ENCODE data around the gene REXO5.

DNA sequence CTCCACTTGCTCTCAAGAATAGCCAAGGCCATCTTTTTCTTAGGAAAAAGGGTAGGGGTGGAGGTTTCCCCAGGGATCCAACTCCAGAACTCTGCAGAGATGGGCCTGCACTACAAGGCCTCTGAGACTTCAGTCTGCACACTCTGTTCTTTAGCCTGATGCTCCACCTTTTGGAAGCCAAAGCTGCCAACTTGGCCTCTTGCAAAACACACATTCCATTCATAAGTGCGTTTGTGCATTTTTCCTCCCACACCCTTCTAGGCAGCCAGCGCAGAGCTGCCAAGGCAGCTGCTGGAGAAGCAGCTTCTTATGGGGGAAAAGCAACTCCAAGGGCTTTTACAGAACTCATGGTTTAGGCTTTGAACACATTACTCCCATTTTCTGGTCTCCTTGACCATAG is 45.3 kb downstream of the REXO5 start:
- TF ChIP-seq, protein P1, sequence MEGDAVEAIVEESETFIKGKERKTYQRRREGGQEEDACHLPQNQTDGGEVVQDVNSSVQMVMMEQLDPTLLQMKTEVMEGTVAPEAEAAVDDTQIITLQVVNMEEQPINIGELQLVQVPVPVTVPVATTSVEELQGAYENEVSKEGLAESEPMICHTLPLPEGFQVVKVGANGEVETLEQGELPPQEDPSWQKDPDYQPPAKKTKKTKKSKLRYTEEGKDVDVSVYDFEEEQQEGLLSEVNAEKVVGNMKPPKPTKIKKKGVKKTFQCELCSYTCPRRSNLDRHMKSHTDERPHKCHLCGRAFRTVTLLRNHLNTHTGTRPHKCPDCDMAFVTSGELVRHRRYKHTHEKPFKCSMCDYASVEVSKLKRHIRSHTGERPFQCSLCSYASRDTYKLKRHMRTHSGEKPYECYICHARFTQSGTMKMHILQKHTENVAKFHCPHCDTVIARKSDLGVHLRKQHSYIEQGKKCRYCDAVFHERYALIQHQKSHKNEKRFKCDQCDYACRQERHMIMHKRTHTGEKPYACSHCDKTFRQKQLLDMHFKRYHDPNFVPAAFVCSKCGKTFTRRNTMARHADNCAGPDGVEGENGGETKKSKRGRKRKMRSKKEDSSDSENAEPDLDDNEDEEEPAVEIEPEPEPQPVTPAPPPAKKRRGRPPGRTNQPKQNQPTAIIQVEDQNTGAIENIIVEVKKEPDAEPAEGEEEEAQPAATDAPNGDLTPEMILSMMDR (IDR thresholded peaks at IDR 0.05): no peak
- no peak for TF ChIP-seq ZNF121 (CRISPR knock-in tag; IDR thresholded peaks at IDR 0.05)
- no peak for TF ChIP-seq TCF7 (CRISPR knock-in tag; IDR thresholded peaks at IDR 0.05; ENCODE audit: low read depth)
- TF ChIP-seq, protein P2, sequence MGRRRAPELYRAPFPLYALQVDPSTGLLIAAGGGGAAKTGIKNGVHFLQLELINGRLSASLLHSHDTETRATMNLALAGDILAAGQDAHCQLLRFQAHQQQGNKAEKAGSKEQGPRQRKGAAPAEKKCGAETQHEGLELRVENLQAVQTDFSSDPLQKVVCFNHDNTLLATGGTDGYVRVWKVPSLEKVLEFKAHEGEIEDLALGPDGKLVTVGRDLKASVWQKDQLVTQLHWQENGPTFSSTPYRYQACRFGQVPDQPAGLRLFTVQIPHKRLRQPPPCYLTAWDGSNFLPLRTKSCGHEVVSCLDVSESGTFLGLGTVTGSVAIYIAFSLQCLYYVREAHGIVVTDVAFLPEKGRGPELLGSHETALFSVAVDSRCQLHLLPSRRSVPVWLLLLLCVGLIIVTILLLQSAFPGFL (CRISPR knock-in tag; IDR thresholded peaks at IDR 0.05; ENCODE audit: borderline replicate concordance): no peak
- no peak for TF ChIP-seq FOXJ3 (CRISPR knock-in tag; IDR thresholded peaks at IDR 0.05; ENCODE audit: borderline replicate concordance)
- TF ChIP-seq, protein P3, sequence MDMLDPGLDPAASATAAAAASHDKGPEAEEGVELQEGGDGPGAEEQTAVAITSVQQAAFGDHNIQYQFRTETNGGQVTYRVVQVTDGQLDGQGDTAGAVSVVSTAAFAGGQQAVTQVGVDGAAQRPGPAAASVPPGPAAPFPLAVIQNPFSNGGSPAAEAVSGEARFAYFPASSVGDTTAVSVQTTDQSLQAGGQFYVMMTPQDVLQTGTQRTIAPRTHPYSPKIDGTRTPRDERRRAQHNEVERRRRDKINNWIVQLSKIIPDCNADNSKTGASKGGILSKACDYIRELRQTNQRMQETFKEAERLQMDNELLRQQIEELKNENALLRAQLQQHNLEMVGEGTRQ (CRISPR knock-in tag; IDR thresholded peaks at IDR 0.05): no peak
- no peak for TF ChIP-seq ZNF317 (CRISPR knock-in tag; IDR thresholded peaks at IDR 0.05; ENCODE audit: borderline replicate concordance, low read depth)
- no peak for TF ChIP-seq NR1H2 (CRISPR knock-in tag; IDR thresholded peaks at IDR 0.05)
- TF ChIP-seq, protein P4, sequence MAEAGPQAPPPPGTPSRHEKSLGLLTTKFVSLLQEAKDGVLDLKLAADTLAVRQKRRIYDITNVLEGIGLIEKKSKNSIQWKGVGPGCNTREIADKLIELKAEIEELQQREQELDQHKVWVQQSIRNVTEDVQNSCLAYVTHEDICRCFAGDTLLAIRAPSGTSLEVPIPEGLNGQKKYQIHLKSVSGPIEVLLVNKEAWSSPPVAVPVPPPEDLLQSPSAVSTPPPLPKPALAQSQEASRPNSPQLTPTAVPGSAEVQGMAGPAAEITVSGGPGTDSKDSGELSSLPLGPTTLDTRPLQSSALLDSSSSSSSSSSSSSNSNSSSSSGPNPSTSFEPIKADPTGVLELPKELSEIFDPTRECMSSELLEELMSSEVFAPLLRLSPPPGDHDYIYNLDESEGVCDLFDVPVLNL (CRISPR knock-in tag; IDR thresholded peaks at IDR 0.05; ENCODE audit: borderline replicate concordance, low read depth): no peak
- TF ChIP-seq, protein P5, sequence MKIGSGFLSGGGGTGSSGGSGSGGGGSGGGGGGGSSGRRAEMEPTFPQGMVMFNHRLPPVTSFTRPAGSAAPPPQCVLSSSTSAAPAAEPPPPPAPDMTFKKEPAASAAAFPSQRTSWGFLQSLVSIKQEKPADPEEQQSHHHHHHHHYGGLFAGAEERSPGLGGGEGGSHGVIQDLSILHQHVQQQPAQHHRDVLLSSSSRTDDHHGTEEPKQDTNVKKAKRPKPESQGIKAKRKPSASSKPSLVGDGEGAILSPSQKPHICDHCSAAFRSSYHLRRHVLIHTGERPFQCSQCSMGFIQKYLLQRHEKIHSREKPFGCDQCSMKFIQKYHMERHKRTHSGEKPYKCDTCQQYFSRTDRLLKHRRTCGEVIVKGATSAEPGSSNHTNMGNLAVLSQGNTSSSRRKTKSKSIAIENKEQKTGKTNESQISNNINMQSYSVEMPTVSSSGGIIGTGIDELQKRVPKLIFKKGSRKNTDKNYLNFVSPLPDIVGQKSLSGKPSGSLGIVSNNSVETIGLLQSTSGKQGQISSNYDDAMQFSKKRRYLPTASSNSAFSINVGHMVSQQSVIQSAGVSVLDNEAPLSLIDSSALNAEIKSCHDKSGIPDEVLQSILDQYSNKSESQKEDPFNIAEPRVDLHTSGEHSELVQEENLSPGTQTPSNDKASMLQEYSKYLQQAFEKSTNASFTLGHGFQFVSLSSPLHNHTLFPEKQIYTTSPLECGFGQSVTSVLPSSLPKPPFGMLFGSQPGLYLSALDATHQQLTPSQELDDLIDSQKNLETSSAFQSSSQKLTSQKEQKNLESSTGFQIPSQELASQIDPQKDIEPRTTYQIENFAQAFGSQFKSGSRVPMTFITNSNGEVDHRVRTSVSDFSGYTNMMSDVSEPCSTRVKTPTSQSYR (CRISPR knock-in tag; IDR thresholded peaks at IDR 0.05): no peak
- TF ChIP-seq, protein P6, sequence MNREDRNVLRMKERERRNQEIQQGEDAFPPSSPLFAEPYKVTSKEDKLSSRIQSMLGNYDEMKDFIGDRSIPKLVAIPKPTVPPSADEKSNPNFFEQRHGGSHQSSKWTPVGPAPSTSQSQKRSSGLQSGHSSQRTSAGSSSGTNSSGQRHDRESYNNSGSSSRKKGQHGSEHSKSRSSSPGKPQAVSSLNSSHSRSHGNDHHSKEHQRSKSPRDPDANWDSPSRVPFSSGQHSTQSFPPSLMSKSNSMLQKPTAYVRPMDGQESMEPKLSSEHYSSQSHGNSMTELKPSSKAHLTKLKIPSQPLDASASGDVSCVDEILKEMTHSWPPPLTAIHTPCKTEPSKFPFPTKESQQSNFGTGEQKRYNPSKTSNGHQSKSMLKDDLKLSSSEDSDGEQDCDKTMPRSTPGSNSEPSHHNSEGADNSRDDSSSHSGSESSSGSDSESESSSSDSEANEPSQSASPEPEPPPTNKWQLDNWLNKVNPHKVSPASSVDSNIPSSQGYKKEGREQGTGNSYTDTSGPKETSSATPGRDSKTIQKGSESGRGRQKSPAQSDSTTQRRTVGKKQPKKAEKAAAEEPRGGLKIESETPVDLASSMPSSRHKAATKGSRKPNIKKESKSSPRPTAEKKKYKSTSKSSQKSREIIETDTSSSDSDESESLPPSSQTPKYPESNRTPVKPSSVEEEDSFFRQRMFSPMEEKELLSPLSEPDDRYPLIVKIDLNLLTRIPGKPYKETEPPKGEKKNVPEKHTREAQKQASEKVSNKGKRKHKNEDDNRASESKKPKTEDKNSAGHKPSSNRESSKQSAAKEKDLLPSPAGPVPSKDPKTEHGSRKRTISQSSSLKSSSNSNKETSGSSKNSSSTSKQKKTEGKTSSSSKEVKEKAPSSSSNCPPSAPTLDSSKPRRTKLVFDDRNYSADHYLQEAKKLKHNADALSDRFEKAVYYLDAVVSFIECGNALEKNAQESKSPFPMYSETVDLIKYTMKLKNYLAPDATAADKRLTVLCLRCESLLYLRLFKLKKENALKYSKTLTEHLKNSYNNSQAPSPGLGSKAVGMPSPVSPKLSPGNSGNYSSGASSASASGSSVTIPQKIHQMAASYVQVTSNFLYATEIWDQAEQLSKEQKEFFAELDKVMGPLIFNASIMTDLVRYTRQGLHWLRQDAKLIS (CRISPR knock-in tag; IDR thresholded peaks at IDR 0.05; ENCODE audit: borderline replicate concordance): no peak
